ENCODE measurements around the gene AKNAD1.

DNA sequence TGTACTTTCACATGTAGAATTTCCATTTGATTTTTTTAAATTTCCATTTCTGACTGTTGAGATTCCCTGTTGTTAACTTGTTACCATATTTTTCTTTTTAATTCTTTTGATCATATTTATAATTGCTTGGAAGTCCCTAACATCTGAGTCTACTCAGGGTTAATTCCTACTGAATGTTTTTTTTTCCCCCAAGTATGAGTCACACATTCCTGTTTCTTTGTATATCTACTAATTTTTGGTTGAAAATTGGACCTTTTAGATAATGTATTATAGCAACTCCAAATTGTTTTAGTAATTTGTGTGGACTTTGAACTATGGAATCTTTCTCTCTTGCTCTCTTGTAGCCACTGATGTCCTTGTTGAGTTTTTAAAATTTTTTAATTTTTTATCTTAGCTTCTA lies 55.8 kb downstream of the AKNAD1 start:
- TF ChIP-seq, protein P1, sequence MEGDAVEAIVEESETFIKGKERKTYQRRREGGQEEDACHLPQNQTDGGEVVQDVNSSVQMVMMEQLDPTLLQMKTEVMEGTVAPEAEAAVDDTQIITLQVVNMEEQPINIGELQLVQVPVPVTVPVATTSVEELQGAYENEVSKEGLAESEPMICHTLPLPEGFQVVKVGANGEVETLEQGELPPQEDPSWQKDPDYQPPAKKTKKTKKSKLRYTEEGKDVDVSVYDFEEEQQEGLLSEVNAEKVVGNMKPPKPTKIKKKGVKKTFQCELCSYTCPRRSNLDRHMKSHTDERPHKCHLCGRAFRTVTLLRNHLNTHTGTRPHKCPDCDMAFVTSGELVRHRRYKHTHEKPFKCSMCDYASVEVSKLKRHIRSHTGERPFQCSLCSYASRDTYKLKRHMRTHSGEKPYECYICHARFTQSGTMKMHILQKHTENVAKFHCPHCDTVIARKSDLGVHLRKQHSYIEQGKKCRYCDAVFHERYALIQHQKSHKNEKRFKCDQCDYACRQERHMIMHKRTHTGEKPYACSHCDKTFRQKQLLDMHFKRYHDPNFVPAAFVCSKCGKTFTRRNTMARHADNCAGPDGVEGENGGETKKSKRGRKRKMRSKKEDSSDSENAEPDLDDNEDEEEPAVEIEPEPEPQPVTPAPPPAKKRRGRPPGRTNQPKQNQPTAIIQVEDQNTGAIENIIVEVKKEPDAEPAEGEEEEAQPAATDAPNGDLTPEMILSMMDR (IDR thresholded peaks at IDR 0.05), result no peak
- no peak for TF ChIP-seq EZH2 (IDR thresholded peaks at IDR 0.05; ENCODE audit: borderline replicate concordance, insufficient read depth, low read depth, low read length, poor library complexity, severe bottlenecking)
